WI38 (cell line): ENCODE results near the gene SRCIN1.

Source experiments
- H3K4me3 ChIP-seq: 2 replicates; pipeline ENCODE4 v1.5.1; 2011; ENCODE audit warnings: low read depth, mild to moderate bottlenecking, control low read depth, low read length
- CTCF ChIP-seq: IDR thresholded peaks from 2 replicates; pipeline ENCODE4 v1.5.1; 2012; ENCODE audit warnings: low read depth, mild to moderate bottlenecking, control low read depth, low read length

SRCIN1 gene

GRCh38 chr17:38577244-38577643 lies 28.5 kb downstream of the SRCIN1 start:
- TF ChIP-seq CTCF: no peak
- no peak overlapping the region for H3K4me3 ChIP-seq

- H3K4me3 ChIP-seq: no peak overlapping the region
- TF ChIP-seq CTCF: no peak
These were observed 30.0 kb downstream of the SRCIN1 start for GRCh38 chr17:38575781-38576180.

GRCh38 chr17:38574712-38575111 lies 31.0 kb downstream of the SRCIN1 start:
- no peak overlapping the region for H3K4me3 ChIP-seq
- no peak for TF ChIP-seq CTCF

- TF ChIP-seq CTCF: no peak
- no peak overlapping the region for H3K4me3 ChIP-seq
These were observed 32.9 kb downstream of the SRCIN1 start for GRCh38 chr17:38572669-38573365.

- TF ChIP-seq CTCF: no peak
- H3K4me3 ChIP-seq: no peak overlapping the region
These were observed 33.7 kb downstream of the SRCIN1 start for GRCh38 chr17:38571833-38572668.

GRCh38 chr17:38569701-38570512 lies 35.8 kb downstream of the SRCIN1 start:
- no peak for TF ChIP-seq CTCF
- no peak overlapping the region for H3K4me3 ChIP-seq
